Measurements from ENCODE around the gene RCN1.

RCN1 gene

DNA sequence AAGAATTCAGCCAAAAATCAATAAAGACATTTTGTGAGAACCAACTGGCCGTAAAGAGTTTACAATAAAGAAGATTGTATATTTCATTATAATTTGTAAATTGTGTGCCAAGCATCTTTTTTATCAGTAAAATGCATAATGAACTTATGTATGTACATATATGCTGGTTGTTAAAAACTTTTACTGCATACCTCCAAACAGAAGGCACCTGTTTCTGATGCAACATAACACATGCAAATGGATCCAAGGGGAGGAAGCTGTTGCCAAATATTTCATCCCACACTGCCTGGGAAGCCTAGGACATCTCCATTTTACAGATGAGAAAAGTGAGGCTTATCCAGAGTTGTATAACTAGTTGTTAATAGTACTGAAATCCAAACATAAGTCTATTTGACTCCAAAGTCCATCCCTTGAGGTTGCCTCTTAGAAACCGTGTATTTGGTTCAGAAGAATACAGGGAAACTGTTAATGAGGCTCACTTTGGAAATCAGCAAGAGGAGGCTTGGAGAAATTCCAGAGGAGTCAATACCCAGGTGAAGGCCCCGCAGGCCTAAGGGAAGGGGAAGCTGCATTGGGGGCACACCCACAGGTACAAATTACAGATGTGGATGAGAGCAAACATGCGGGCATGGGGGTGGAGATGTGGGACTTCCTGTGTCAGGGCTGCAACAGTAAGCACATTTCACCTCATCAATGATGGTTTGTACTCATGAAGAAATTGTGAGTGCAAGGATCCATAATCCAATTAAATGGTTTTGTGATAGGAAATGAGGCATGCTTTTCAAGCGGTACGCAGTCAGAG, 51.1 kb downstream of the RCN1 start:
- no peak for DNase-seq
- Mint-ChIP-seq H3K9me3 (no peaks in the 10 kb centered on the region), H3K4me3 (no peak overlapping the region), H3K4me1 (peaks cover 7% of the 10 kb centered on the region), H3K27ac (no peak overlapping the region), H3K36me3 (ENCODE audit: low read depth) (no peaks in the 10 kb centered on the region), H3K27me3 (no peaks in the 10 kb centered on the region)
- ATAC-seq: no peak

DNA sequence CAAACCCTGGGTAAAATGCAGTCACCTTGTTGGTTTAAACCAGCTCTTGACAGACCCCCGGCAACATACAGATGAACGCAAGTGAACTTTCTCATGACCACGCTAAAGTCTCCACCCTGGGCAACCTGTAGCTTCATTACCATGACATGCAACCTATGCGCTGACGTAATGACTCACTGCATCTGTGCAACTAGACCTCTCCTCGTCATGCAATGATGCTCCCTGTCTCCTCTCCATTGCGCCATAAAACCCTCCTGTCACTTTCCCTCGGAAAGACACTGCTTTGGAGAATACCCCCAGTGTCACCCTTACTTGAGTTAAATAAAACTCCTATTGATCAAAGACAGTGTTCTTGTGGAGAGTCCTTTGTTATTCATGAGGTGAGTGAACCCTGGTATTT, 52.5 kb downstream of the RCN1 start:
- no peaks in the 10 kb centered on the region for H3K36me3 Mint-ChIP-seq (ENCODE audit: low read depth)
- peaks cover 7% of the 10 kb centered on the region for H3K4me1 Mint-ChIP-seq
- ATAC-seq: no peak
- no peaks in the 10 kb centered on the region for H3K9me3 Mint-ChIP-seq
- DNase-seq: no peak
- H3K27me3 Mint-ChIP-seq: no peaks in the 10 kb centered on the region
- H3K27ac Mint-ChIP-seq: no peak overlapping the region
- no peak overlapping the region for H3K4me3 Mint-ChIP-seq

DNA sequence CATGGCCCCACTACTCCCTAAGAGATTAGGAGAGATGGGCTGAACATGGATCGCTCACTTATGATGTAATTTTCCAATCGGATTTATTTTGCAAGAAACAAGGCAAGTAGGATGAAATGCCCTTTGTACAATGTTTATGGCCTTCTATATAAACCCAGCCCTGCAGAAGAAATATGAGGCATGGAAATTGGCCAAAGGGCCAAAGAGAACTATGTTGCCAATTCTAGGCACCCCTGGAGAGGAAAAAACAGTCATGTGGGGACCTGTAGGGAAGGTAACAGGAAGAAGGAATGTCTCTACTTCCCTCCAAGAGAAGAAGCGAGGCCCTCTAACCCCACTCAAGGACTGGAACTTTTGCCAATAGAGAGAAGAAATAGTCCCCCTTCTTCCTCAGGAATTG, 54.4 kb downstream of the RCN1 start:
- Mint-ChIP-seq H3K27me3 (no peaks in the 10 kb centered on the region), H3K9me3 (no peaks in the 10 kb centered on the region), H3K4me1 (peaks cover 7% of the 10 kb centered on the region), H3K4me3 (no peak overlapping the region), H3K27ac (no peak overlapping the region), H3K36me3 (ENCODE audit: low read depth) (no peaks in the 10 kb centered on the region)
- no peak for DNase-seq
- ATAC-seq: no peak

DNA sequence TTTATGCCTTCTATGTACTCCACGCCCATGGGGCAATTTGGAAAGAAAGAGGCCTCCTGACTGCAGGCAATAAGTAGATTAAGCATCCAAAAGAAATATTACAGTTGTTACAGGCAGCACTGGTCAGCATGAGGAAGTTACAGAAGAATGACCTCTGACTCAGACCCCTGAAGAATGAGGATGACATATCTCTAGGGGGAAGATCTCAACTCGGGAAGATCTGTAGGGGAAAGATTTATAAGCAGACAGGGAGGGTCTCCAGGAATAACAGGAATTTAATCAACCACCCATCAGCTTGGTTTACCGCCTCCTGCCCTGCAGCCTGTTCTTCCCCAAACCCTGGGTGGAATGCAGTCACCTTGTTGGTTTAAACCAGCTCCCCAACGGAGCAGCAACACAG, 58.0 kb downstream of the RCN1 start:
- DNase-seq (no peak), ATAC-seq (no peak)
- Mint-ChIP-seq H3K27ac (no peak overlapping the region), H3K4me1 (no peaks in the 10 kb centered on the region), H3K9me3 (no peaks in the 10 kb centered on the region), H3K27me3 (peaks cover 5% of the 10 kb centered on the region), H3K36me3 (ENCODE audit: low read depth) (no peaks in the 10 kb centered on the region), H3K4me3 (no peak overlapping the region)

DNA sequence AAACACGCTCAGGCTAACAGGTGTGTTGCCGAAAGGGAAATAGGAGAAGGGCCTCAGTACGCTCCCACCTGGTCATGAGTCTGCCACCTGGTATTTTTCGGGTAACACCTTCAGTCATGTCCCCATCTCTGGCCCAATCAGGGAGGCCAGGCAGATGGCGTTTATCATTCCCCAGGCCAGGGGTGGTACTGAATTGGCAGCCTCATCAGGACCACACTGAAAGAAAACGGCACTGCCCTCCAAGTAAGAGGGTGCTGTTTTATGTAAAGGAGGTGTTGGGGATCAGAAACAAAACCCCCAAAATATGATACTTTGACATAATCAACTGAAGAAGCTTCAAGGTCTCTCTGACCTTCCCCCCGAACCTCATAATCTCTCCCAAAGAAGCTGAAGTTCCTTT, 58.9 kb downstream of the RCN1 start:
- Mint-ChIP-seq H3K27me3 (peaks cover 5% of the 10 kb centered on the region), H3K4me1 (peaks cover 2% of the 10 kb centered on the region), H3K4me3 (no peak overlapping the region), H3K9me3 (no peaks in the 10 kb centered on the region), H3K27ac (no peak overlapping the region), H3K36me3 (ENCODE audit: low read depth) (no peaks in the 10 kb centered on the region)
- DNase-seq (no peak), ATAC-seq (no peak)

DNA sequence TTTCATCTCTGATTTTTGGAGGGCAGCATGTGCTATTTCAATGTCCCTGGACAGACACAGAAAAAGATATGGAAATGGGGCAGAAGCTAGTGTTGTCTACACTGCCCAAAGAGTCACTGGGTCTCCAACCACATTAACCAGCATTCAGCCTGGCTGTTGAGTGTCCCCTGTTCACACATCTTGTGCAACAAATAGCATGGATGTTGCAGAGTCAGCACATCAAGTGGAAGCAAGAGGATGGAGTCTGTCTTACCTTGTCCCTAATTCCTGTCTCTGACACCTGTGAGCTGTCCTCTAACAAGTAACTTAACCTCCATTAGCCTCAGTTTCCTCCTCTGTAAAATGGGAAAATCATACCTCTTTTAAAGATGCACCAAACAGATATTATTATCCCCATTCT, 60.2 kb downstream of the RCN1 start:
- H3K27me3 Mint-ChIP-seq: peaks cover 8% of the 10 kb centered on the region
- H3K27ac Mint-ChIP-seq: no peak overlapping the region

DNA sequence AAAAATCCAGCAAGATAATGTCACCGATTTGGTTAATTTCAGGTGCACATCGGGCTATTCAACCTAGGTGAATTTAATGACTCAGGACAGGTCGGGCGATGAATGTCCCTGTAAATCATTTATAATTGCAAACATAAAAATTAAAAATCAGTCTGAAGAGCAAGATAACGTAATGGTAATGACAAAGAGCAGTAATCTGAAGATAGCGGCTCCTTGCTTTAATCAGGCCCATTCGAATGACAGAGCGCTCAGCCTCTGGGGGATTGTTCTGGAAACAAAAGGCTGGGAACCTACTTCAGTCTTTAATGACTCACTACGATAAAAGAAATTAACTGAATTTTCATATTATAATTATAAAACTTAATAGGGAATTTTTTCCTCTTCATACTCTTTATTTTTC, 61.3 kb downstream of the RCN1 start:
- DNase-seq: no peak
- ATAC-seq: no peak
- peaks cover 8% of the 10 kb centered on the region for H3K27me3 Mint-ChIP-seq
- peaks cover 2% of the 10 kb centered on the region for H3K4me1 Mint-ChIP-seq
- H3K4me3 Mint-ChIP-seq: no peak overlapping the region
- H3K27ac Mint-ChIP-seq: no peak overlapping the region
- H3K9me3 Mint-ChIP-seq: no peaks in the 10 kb centered on the region
- H3K36me3 Mint-ChIP-seq (ENCODE audit: low read depth): no peaks in the 10 kb centered on the region

More for the DNA sequence above, 60.2 kb downstream of the RCN1 start:
- peaks cover 2% of the 10 kb centered on the region for H3K4me1 Mint-ChIP-seq
- H3K4me3 Mint-ChIP-seq: no peak overlapping the region
- no peak for ATAC-seq
- H3K9me3 Mint-ChIP-seq: no peaks in the 10 kb centered on the region
- no peak for DNase-seq
- H3K36me3 Mint-ChIP-seq (ENCODE audit: low read depth): no peaks in the 10 kb centered on the region

DNA sequence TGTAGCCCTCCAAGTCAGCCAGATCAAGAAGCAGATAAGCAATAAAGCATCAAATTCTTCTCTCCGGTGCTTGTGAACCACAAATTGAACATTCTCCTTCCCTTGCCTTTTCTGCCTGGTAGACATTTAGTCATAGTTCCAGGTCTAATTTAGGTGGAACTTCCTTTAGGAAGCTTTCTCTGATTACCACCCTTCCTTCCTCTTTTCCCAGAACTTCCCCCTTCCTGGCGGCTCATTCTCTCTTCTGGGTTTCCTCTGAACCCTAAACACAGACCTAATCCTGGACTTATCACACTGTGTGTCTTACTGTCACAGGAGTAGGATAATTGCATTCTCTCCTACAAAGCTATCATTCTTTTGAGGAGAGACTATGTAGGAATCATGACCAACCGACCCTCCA, 61.9 kb downstream of the RCN1 start:
- H3K4me3 Mint-ChIP-seq: no peak overlapping the region
- peaks cover 2% of the 10 kb centered on the region for H3K4me1 Mint-ChIP-seq
- ATAC-seq (no peak), DNase-seq (no peak)
- peaks cover 8% of the 10 kb centered on the region for H3K27me3 Mint-ChIP-seq
- H3K27ac Mint-ChIP-seq: no peak overlapping the region
- H3K36me3 Mint-ChIP-seq (ENCODE audit: low read depth): no peaks in the 10 kb centered on the region
- H3K9me3 Mint-ChIP-seq: no peaks in the 10 kb centered on the region

DNA sequence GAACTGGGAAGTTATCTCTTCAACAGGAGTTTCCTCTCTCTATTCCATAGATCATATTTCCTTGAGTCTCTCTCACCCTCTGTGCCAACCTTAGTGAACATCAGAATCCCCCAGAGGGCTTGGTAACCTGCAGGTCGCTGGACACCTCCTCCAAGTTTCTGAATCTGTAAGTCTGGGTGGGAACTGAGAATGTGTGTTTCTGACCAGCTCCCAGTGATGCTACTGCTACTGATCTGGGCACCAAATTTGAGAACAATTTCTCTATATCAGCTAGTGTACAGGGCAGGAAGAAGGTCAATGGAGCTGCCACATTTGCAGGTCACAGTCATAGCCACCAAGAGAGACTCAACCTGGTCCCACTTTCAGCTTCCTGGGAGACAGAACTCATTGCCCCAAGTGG, 62.9 kb downstream of the RCN1 start:
- Mint-ChIP-seq H3K36me3 (ENCODE audit: low read depth) (no peaks in the 10 kb centered on the region), H3K4me1 (peaks cover 2% of the 10 kb centered on the region), H3K27me3 (peaks cover 8% of the 10 kb centered on the region), H3K4me3 (no peak overlapping the region), H3K27ac (no peak overlapping the region), H3K9me3 (no peaks in the 10 kb centered on the region)
- no peak for ATAC-seq
- no peak for DNase-seq

DNA sequence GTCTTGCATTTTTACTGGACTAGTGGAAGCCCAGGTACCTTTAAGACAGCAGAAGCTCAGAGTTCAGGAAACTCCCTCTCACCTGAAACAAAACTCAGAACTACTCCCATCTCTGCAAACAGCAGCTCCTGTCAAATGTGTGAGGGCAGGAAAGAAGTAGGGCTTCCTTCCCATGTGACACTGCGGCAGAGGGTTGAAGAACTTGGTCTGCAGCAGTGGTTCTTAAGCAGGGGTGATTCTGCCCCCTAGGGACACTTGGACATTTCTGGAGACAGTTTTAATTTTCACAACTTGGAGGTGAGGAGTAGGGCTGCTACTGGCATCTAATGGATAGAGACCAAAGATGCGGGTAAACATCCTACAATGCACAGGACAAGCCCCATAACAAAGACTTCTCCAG, 63.4 kb downstream of the RCN1 start:
- Mint-ChIP-seq H3K27me3 (peaks cover 8% of the 10 kb centered on the region), H3K27ac (no peak overlapping the region), H3K9me3 (no peaks in the 10 kb centered on the region), H3K36me3 (ENCODE audit: low read depth) (no peaks in the 10 kb centered on the region), H3K4me1 (peaks cover 2% of the 10 kb centered on the region), H3K4me3 (no peak overlapping the region)
- ATAC-seq (no peak), DNase-seq (no peak)
